ENCODE data around the gene FOXI2. TPM values are rescaled to one million over a fixed set of nuclear protein-coding genes. Genes with fewer than 3 reads are reported as not detected.
A peak's percentile ranks its signal among the peaks of the same experiment; 100 is the strongest.

The FOXI2 gene
- total RNA-seq, 1 experiment from 2014 or later, result not detected

GRCh38 chr10:127743205-127743604, 6.2 kb downstream of the FOXI2 start:
- no peak for DNase-seq (ENCODE audit: low read depth)

GRCh38 chr10:127744956-127745355, 8.0 kb downstream of the FOXI2 start:
- no peak for DNase-seq (ENCODE audit: low read depth)

- DNase-seq (ENCODE audit: low read depth), result no peak
Observed at GRCh38 chr10:127745861-127746260, 8.9 kb downstream of the FOXI2 start.

GRCh38 chr10:127755753-127756152, 18.8 kb downstream of the FOXI2 start:
- no peak for DNase-seq (ENCODE audit: low read depth)

GRCh38 chr10:127756264-127756663, 19.3 kb downstream of the FOXI2 start:
- DNase-seq (ENCODE audit: low read depth), result no peak

DNA sequence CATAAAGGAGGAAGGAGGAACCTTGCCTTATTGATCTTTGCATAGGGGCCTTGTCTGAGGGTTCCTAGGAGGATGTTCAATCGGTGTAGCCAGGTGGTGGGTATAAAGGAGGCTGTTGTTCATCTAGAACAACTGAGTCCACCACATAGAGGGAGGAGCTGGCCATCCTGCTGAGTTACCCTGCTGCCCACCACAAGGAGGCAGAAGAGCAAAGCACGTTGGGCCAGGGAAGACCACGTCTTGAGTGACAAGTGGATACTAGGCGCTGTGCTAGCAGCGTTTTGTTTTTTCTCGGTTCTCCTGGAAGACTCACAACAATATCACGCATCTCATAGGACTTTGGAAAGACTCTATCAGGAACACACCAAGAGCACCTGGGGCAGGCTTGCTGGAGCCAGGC, 20.0 kb downstream of the FOXI2 start:
- no peak for DNase-seq (ENCODE audit: low read depth)

DNA sequence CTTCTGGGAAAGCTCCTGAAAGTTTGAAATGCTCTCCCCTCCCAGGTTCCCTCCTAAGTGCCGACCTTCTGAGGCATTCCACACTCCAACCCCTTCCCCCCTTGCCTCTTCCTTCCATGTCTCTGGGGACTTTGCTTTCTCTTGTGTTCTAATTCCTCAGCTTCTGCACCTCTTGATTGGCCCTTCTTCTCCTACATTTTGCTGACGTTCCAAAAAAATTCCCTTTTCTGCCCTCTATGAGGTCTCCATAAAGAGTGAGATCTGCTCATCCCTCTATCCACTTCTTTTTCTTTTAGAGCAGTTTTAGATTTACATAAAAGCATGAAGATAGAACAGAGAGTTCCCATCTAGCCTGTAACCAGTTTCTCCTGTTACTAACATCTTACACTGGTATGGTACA, 22.3 kb downstream of the FOXI2 start:
- no peak for DNase-seq (ENCODE audit: low read depth)

GRCh38 chr10:127762925-127763324, 25.9 kb downstream of the FOXI2 start:
- DNase-seq (ENCODE audit: low read depth), result no peak

DNA sequence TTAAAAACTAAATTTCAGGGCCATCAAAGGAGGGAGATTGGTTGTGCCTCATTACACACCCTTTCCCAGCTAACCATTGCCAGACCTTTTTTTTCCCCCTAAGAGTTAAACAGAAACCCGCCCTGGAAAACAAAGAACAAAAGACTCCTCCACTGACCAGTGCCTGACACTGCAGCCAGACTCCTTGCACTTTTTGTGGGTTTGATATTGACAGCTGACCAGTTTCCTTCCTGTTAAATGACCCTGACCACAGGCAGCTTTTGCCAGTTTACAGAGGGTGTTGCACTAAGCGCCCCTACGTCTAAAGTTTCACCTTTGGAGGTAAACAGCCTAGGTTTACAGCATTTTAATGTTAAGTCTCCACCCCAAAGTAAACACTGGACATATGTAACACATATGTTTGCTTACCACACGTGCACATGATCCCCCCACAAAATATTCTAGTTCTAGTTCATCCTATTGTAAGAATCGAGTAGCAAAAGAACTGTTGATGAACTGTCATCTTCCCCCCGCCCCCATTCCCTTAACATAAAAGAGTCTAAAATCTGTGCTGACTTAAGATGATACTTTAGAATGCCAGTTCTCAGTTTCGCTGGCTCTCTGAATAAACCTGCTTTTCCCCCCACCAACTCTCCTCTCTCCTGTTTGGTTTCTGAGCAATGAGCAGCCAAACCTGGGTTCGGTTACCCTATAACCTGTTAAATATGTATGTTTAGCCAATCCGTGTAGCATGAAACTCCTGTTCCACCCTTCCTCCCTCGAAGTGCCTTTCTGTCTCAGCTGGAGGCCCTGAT, 38.0 kb downstream of the FOXI2 start:
- DNase-seq (ENCODE audit: low read depth), result no peak

DNA sequence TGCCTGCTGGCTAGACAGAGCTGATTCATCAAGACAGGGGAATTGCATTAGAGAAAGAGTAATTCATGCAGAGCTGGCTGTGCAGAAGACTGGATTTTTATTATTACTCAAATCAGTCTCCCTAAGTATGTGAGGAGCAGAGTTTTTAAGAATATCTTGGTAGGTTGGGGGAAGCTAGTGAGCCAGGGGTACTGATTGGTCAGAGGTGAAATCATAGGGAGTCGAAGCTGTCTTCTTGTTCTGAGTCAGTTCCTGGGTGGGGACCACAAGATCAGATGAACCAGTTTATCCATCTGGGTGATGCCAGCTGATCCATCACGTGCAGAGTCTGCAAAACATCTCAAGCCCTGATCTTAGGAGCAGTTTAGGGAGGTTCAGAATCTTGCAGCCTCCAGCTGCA, 39.8 kb downstream of the FOXI2 start:
- DNase-seq (ENCODE audit: low read depth), result peak; percentile 36

DNA sequence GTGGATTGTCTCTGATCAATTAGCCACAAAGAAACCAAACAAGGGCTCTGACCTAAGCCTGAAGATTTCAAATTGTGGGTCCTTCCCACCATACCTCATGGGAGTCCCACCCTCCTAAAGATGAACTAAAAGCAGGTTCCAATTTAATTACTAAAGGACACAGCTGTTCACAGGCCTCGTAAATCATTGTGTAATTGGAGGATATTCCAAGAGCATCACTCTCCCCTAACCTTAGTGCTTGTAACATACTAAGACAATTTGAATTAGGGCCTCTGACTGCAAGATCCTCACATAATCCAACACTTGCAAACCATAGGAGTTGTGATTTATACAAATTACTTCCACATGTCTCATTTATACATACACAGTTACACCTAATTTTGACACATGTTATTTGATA, 44.4 kb downstream of the FOXI2 start:
- DNase-seq (ENCODE audit: low read depth), result no peak

DNA sequence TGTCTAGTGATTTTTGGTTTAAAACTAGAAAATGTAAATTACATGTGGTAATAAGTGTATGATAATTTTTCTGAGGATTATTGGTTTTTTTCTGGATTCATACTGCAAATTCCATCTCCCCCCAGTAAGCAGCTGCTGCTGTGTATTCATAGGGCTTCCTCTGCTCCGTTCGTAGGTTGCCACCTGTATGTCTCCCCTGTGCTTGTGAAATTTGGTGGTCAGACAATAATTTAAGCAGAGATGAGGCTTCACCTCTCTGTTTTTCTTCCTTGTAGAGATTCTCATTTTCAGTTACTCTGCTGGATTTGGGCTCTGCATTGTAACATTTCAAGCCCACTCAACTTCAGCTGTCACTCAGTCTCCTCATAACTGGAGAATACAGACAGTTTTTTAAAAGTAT, 50.9 kb downstream of the FOXI2 start:
- no peak for DNase-seq (ENCODE audit: low read depth)

- DNase-seq (ENCODE audit: low read depth), result no peak
Observed at GRCh38 chr10:127790066-127790624, 53.2 kb downstream of the FOXI2 start.

Other genes with a start within 250 kb of the FOXI2 start
- not detected in 2 replicates for gene NPS, start 187.9 kb upstream of the FOXI2 start, total RNA-seq (2014; rRNA removed; shearing (Covaris generic))
- gene CLRN3, start 155.8 kb downstream of the FOXI2 start, total RNA-seq (2014; rRNA removed; shearing (Covaris generic)), result not detected in 2 replicates
- gene PTPRE, start 169.9 kb downstream of the FOXI2 start, total RNA-seq (2014; rRNA removed; shearing (Covaris generic)), result 17.5 TPM in 2 replicates